HG02970 (cell line): ENCODE measurements around the gene CLEC3A.
A peak's percentile ranks its signal among the peaks of the same experiment; 100 is the strongest.
"Not testable (repeated sequence)": the region's sequence is repeated elsewhere in the genome, so short reads cannot be mapped to it uniquely, and the experiment has no call there.

Source experiments
- ATAC-seq: cut with Tn5 transposase; IDR thresholded peaks from one replicate; pipeline ENCODE4 v1.9.1; 2021; ENCODE audit warnings: mild to moderate bottlenecking, moderate library complexity, moderate number of reproducible peaks; ENCODE audit not compliant: unreplicated experiment, low FRiP score

The CLEC3A gene

GRCh38 chr16:78022347-78023060, at the start of gene CLEC3A:
CLEC3A (plus strand) TSS chr16:78022548; CDS start chr16:78022627, 79 bp downstream.
- ATAC-seq = no peak

- ATAC-seq = no peak
Measured at GRCh38 chr16:77974883-77975282, 47.5 kb upstream of the CLEC3A start.

- no peak for ATAC-seq
Measured at GRCh38 chr16:77975942-77976341, 46.4 kb upstream of the CLEC3A start.

- no peak for ATAC-seq
Measured at GRCh38 chr16:77977339-77977738, 45.0 kb upstream of the CLEC3A start.

GRCh38 chr16:77985111-77985510, 37.2 kb upstream of the CLEC3A start:
- ATAC-seq = no peak

GRCh38 chr16:77986011-77986740, 36.2 kb upstream of the CLEC3A start:
- no peak for ATAC-seq

GRCh38 chr16:77987810-77988209, 34.5 kb upstream of the CLEC3A start:
- ATAC-seq = no peak

GRCh38 chr16:77989846-77990245, 32.5 kb upstream of the CLEC3A start:
- ATAC-seq = no peak

GRCh38 chr16:77991701-77992100, 30.6 kb upstream of the CLEC3A start:
- ATAC-seq = no peak

GRCh38 chr16:77992381-77992780, 30.0 kb upstream of the CLEC3A start:
- not testable (repeated sequence) for ATAC-seq

- ATAC-seq = no peak
Measured at GRCh38 chr16:77993111-77993985, 29.0 kb upstream of the CLEC3A start.

GRCh38 chr16:77995843-77996455, 26.4 kb upstream of the CLEC3A start:
- no peak for ATAC-seq

- no peak for ATAC-seq
Measured at GRCh38 chr16:77998350-77999023, 23.9 kb upstream of the CLEC3A start.

- ATAC-seq = no peak
Measured at GRCh38 chr16:78001451-78002025, 20.8 kb upstream of the CLEC3A start.

GRCh38 chr16:78002915-78003538, 19.3 kb upstream of the CLEC3A start:
- peak; percentile 97 for ATAC-seq

GRCh38 chr16:78004517-78004916, 17.8 kb upstream of the CLEC3A start:
- no peak for ATAC-seq

GRCh38 chr16:78005881-78006280, 16.5 kb upstream of the CLEC3A start:
- no peak for ATAC-seq

GRCh38 chr16:78007121-78007520, 15.2 kb upstream of the CLEC3A start:
- ATAC-seq = no peak

- ATAC-seq = no peak
Measured at GRCh38 chr16:78024159-78024558, 1.8 kb downstream of the CLEC3A start.
